GM10847 (cell line): ENCODE results near the gene MAST1.

Experiments
- POLR2A ChIP-seq: IDR thresholded peaks from 2 replicates; pipeline ENCODE4 v1.6.1; 2011; ENCODE audit not compliant: insufficient read length; ENCODE audit errors: extremely low read depth

Gene MAST1

DNA sequence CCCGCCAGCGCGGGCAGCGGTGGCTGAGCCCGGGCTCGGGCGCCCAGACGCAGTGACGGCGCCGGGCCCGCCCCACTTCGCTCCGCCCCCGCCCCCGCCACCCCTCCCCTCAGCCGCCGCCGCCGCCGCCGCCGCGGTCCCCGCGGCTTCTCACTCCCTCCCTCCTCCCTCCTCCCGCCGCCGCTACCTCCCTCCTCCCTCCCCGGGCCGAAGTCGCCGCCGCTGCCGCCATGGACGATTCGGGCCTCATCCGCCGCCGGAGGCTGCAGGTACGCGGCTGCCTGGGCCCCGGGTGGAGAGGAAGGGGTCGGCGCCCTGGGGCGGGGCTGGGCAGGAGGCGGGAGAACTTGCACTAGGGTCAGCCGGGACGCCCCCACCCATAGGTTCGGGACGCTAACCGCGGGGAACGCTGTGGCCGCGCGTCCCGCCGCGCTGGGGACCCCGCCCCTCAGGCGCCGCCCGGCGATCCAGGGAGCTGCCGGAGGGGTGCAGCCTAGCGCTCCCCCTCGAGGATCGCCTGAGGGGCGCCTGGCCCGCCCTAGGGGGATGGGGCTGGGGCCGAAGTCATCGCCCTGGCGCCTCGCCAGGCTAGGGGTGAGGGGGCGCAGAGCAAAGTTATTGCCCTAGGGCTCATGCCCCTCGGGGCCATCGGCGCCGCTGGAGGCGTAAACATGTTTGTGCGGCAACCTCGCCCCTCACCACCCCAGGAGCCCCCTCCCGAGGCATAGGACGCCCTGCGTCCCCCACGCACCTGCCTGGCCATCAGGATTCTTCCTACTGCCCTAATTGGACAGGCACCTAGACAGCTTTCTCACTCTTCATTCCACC lies 4.4 kb upstream of the MAST1 start:
- TF ChIP-seq POLR2A = no peak

DNA sequence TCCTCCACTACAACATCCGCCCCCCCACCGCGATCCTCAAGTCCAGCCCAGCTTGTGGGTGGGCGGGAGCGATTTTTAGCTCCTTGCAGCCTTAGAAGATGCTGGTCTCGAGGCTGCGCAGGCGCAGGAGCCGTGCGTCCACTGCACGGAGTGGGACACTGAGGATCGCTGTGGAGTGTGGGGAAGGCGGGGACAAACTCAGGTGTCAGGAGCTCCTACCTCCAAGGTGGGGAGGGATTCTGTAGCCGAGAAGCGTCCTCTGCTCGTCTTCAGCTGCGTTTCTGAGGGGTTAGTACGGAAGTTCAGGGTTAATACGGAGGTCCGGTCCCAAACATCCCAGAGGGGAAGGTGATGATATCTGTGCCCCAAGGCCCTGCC lies 3.8 kb upstream of the MAST1 start, which contains the start of gene RTBDN:
TSS of gene RTBDN (minus strand) at position 14 of the 378 bp plus-strand sequence. CDS start 4,600 bp downstream, outside the sequence.
- TF ChIP-seq POLR2A = no peak

DNA sequence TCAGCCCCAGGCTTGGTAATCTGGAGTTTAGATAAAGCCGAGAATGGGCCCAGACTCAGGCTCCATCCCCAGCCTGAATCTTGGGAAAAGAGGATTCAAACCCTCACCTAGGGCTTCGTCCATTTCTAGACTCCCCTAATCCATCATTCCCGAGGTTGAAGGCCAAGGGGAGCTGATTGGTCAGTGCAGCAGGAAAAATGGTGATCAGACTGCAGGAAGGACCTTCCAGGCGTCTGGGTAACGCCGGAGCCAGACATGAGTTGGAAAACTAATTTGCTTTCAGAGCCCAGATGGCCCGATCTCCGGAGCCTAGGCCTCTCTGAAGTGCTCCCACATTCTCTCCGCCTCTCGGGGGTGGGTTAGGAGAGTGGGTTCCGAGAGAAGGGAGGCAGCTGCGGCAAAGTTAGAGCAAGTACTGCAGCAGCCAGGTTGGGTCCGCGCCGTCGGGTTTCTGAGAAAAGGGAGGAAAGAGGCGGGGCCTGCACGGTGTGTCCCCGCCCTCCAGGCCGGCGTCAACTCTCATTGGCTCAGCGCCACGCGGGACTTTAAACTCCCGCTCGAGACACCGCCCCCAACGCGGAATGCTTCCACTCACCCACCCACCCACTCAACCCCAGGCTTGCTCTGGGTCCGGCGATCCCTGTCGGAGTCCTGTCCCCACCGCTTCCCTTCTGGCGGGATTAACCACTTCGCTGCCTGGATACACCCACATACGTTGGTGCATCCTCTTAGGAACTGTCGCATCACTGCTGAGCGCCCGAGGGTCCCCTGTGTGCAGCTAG lies 3.1 kb upstream of the MAST1 start:
- TF ChIP-seq POLR2A = no peak

DNA sequence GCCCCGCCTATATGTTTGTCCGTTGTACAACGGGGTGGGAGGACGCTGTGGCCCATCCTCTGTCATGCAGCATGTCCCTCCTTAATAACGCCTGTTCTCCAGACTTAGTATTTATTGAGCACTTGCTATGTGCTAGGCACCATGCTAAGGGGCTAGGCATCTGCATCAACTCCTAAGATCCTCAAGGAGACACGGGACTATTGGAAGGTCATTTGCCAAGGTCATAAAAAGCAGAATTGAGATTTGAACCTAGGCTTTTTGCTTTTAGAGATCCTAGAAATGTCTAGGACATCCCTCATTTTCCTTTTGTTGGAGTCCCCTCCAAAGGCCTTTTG lies 1.8 kb upstream of the MAST1 start:
- no peak for TF ChIP-seq POLR2A

DNA sequence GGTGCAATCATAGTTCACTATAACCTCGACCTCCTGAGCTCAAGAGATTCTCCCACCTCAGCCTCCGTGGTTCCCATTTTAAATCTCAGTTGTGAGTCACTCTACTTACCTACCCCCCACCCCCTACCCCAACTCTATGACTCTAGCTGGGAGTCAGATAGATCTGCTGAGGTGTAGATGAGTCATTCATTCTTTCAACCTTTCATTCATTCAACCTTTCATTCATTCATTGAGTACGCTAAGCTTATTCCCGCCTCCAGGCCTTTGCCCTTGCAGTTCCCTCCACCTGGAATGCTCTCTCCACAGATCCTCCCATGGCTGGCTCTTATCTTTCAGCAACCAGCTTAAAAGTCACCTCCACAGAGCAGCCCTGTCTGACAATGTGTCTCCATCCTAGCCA lies 1.1 kb upstream of the MAST1 start:
- TF ChIP-seq POLR2A = no peak

DNA sequence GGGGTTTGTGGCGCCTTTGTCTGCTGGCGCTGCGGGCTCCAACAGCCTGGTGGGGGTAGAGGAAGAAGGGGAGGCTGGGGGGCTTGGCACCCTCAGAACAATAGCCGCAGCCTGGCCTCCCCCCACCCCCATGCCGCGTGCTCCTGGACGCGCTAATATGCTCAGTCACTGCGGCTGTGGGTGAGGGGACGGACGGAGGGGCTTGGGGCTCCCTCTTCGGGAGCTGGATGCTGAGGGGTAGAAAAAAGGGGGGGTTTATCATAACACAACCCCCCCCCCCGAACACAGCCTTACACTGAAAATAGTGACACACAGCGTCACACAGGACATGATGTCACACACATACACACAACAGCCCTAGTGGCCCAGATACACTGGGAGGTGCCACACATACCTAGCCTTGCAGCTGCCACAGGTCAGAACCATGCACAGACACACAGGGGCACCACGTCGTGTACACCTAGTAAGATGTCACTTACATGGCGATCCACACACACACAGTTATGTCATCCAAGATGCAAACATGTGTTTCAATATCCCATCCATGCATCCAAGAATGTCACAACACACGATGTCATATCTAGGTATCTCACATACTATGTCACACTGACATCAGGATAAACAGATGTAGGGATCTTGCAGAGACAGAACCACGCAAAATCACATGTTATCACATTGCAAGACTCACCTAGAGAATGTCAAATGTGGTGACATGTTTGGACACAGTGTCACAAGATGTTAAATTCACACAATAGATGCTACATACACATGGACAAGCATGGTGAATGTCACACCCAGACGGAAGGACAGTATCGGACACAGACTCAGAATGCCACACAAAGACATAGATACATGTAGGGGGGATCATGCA lies 806 bp downstream of the MAST1 start:
- TF ChIP-seq POLR2A = no peak

DNA sequence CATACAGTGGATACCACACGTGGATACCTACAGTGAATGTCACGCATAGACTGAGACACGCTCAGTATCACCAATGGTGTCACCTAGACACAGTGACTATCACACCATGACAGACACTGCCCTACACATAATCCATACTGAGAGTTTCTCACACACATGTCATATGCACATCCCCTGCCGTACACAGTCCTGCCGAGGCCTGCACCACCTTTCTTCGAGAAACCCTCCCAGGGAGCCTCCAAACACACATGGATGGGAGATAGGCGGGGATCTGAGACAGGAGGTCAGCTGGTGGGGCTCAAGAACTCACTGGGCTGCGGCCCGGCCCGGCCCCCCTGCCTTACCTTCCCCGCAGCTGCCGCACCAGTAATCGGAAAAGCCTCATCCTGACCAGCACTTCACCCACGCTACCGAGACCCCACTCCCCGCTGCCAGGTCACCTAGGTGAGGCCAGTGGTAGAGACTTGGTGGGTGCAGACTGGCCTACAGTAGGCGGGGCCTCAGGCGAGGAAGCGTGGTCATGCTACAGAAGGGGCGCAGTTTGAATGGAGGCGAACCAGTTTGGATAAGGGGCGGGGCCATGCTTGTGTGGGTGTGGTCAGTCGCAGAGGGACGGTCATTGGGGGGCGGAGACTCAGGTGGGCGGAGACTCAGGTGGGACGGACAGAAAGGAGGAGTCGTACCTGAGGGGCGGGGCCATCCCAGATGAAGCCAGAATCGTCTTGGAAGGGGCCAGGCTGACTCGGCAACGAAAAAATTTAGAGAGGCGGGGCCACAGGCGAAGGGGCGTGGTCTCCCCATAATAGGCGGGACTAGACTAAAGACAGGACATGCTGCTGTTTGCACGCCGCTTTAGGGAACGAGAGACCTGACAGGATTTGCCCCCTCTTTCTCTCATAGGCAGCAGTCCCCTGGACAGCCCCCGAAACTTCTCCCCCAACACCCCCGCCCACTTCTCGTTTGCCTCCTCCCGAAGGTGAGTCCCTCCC lies 2.1 kb downstream of the MAST1 start:
- no peak for TF ChIP-seq POLR2A

DNA sequence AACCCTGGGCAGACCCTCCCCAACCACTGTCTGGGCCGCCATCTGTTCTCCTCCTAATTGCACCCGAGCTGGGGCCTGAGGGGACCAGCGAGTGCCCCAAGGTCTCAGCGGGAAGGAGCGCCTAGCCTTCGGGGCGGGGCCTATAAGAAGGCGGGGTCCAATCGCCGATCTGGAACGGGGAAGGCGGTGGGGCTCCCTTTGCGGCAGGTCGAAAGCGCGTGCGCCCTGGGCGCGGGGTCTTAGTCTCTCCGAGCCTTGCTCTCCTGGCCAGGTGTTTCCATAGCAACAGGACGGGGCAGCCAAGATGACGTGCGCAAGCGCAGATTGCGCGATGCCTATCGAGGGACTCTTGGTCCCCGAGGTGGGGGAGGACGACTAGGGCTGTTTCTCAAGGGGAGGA lies 2.8 kb downstream of the MAST1 start:
- TF ChIP-seq POLR2A = no peak

DNA sequence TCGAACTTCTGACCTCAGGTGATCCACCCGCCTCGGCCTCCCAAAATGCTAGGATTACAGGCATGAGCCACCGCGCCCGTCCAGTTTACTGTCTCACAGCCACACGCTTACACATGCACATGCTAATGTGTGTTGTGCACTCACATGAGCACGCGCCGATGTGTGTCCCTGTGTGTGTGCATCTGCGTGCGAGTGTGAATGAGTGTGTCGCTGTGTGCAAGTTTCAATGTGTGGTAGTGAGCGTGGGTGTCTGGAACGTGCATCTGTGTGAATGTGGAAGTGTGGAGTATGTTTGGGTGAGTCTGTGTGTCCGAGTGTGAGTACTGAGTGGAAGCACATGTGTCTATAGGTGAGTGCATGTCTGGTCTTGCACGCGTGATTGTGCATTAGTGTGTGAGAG lies 4.2 kb downstream of the MAST1 start:
- TF ChIP-seq POLR2A = no peak

DNA sequence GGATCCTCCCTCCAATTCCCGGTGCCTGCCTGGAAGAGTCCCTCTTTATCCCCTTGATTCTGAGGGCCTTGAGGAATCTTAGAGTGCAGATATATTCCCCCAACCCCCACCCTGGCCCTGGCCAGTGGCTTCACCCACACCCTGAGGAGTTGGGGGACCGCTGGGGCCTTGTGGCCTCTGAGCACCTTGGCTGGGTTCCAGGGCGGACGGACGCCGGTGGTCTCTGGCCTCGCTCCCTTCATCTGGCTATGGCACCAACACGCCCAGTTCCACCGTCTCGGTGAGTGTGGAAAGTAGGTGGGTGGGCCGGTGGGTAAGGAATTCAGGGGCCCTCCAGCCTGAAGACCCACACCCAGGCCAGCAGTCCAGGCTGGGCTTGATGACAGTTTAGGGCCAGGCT lies 5.0 kb downstream of the MAST1 start:
- TF ChIP-seq POLR2A = no peak

DNA sequence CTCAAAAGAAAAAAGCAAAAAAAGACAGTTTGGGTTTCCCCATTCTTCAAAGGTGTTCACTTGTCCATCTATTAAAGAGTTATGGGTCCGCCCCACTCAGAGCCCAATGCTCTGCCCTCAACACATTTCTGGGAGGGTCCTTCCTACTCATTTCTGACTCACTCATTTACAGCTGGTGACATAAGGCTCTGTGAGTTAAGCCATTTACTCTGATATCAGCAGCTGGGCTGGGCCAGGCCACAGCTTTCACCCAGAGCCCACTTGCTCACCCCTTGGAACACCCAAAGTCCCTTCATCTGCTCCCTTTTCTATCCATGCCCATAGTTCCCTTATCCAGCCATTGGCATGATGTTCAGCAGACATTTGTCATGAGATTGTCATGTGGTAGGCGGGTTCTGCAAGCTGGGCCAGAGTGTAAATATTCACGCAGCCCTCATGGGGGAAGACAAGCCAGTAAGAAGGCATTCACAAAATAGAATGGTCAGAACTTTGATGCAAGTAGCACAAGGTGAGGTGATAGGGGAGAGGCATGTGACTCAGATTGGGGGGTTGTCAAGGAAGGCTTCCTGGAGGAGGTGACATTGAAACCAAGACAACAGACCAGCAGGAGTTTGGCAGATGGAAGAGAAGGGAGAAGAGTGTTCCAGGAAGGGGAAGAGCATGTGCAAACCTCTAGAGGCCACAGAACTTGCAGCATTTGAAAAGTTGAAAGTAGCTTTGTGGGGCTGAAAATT lies 5.9 kb downstream of the MAST1 start:
- no peak for TF ChIP-seq POLR2A

DNA sequence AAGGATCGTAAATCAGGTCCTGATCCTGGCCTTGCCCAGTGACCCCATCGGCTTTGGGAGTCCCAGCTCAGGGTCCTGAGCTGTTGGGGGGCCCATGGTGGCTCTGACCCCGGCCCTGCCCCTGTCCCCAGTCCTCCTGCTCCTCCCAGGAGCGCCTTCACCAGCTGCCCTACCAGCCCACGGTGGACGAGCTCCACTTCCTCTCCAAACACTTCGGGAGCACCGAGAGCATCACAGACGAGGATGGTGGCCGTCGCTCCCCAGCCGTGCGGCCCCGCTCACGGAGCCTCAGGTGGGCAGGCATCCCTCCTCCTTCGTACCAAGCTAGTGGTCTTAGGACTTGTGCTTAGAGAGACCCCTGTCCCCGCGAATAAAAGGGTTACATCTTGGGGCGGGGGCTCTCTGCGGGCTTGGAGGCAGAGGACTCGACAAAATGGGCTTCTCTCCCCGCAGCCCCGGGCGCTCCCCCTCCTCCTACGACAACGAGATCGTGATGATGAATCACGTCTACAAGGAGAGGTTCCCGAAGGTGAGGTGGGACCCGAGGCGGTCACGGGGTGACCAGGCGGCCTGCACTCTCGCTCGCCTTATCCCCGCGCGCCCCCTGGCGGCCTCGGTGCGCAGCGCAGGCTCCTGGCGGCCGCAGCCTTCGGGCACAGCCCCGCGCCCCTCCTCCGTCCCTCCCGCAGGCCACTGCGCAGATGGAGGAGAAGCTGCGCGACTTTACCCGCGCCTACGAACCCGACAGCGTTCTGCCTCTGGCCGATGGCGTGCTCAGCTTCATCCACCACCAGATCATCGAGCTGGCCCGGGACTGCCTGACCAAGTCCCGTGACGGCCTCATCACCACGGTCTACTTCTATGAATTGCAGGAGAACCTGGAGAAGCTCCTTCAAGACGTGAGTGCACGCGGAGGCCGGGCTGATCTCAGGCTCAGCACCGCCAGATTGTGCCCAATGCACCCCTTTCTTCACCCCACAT lies 9.1 kb downstream of the MAST1 start:
- no peak for TF ChIP-seq POLR2A

DNA sequence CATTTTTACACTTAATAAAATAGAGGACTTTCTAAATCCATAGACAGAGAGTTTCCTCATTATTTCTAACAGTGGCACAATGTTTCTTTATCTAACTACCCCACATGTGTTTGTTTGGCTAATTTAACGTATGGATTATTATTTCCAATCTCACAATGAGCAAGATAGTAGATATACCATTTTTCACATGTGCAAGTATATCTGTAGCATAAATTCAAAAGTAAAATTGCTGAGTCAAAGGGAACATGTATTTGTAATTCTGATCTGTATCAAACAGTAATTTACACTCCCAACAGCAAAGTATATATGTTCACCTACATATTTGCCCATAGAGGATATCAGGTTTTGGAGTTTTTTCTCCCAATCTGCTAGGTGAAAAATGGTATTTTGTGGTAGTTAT lies 18.3 kb downstream of the MAST1 start:
- no peak for TF ChIP-seq POLR2A
